NT2/D1 (cell line): ENCODE measurements around the gene CNTN2.

ENCODE experiments used
- SUZ12 ChIP-seq: IDR thresholded peaks from 2 replicates; pipeline ENCODE4 v1.6.1; 2011; ENCODE audit not compliant: insufficient read length, insufficient read depth; ENCODE audit errors: extremely low read depth
- YY1 ChIP-seq: IDR thresholded peaks from 2 replicates; pipeline ENCODE4 v1.6.1; 2011; ENCODE audit not compliant: insufficient read length, insufficient read depth
- ZNF274 ChIP-seq: IDR thresholded peaks from 2 replicates; pipeline ENCODE4 v1.6.1; 2011; ENCODE audit warnings: mild to moderate bottlenecking, low read depth, low read length

DNA sequence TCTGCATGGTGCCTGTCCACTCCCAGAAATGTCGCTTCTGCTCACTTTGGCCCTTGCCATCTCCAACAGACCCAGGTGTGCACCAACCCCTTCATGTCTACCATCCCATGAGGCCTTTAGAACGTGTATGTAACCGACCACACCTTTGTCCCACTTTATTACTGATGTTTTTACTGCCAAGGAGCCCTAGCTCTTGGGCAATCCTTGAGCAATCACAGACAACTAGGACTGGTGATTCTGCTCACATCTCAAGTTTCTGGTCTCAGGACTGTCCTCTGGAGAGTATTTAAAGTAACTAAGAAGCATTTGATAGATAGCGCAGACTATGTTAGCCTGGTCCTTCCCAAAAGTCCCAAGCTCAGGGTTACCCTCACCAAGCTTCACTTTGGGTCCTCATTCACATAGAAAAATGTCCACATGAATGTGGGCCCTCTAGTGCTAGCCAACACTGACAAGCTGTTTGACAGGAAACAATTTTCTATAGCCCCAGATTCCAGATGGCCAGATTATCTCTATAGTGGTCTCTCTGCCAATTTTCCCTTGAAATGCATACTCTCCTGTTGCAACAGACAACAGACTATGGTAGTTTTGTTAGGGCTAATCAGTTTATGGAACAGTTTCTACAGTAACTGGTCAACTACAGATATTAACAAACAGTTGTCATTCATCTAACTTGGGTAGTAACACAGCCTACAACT is 48.2 kb downstream of the CNTN2 start:
- TF ChIP-seq ZNF274 (no peak), SUZ12 (no peak), YY1 (no peak)
